ENCODE results near the gene ZFR2. TPM values are rescaled to one million over a fixed set of nuclear protein-coding genes. Genes with fewer than 3 reads are reported as not detected.

Gene ZFR2
- total RNA-seq, 1 experiment from 2014 or later: not detected

DNA sequence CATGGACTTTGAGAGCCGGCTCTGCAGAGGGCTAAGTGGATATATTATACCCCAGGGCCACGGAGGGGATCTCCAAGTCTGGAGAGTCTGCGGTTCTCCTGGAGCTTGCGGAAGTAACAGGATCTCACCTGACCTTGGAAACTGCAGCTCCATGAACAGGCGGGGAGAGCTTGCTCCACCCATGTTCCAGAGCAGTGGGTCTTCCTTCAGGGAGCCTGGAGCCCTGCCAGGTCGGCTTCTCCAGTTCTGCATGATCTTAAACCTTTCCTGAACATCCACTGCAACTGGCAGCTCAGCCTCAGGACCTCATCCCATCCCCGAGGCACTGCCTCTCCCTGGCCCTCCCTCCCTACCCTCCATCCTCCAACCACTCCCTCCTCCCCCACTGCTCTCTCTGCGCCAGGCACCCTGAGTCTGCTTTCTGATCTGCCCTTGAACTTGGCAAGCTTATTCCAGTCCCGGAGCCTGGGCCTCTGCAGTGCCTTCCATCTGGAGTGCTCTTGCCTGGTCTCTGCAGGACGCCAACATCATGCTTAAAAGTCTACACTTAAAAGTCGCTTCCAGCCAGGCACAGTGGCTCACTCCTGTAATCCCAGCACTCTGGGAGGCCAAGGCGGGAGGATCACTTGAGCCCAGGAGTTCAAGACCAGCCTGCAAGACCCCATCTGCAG is 24.8 kb upstream of the ZFR2 start:
- Mint-ChIP-seq H3K9me3 (ENCODE audit: low read depth, unreplicated experiment) (no peaks in the 10 kb centered on the region), H3K27ac (ENCODE audit: unreplicated experiment) (no peak overlapping the region), H3K27me3 (ENCODE audit: unreplicated experiment) (peaks cover 28% of the 10 kb centered on the region), H3K4me1 (ENCODE audit: low read depth, unreplicated experiment) (no peaks in the 10 kb centered on the region), H3K4me3 (ENCODE audit: low read depth, unreplicated experiment) (no peak overlapping the region), H3K36me3 (ENCODE audit: insufficient read depth, unreplicated experiment) (no peaks in the 10 kb centered on the region)
- CTCF ChIA-PET: interaction anchor here (0.7 kb wide), 1 partner anchor 106 kb away, joined by 3 read pairs; no protein-coding TSS in a partner anchor
- TF ChIP-seq, protein P1, sequence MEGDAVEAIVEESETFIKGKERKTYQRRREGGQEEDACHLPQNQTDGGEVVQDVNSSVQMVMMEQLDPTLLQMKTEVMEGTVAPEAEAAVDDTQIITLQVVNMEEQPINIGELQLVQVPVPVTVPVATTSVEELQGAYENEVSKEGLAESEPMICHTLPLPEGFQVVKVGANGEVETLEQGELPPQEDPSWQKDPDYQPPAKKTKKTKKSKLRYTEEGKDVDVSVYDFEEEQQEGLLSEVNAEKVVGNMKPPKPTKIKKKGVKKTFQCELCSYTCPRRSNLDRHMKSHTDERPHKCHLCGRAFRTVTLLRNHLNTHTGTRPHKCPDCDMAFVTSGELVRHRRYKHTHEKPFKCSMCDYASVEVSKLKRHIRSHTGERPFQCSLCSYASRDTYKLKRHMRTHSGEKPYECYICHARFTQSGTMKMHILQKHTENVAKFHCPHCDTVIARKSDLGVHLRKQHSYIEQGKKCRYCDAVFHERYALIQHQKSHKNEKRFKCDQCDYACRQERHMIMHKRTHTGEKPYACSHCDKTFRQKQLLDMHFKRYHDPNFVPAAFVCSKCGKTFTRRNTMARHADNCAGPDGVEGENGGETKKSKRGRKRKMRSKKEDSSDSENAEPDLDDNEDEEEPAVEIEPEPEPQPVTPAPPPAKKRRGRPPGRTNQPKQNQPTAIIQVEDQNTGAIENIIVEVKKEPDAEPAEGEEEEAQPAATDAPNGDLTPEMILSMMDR (IDR thresholded peaks at IDR 0.05; ENCODE audit: unreplicated experiment): no peak
- intact Hi-C loops (cut with micrococcal nuclease; ENCODE audit: unreplicated experiment): no loop called here
- no TSS peak for BruUV-seq (replicated peaks)
- DNase-seq: no peak

DNA sequence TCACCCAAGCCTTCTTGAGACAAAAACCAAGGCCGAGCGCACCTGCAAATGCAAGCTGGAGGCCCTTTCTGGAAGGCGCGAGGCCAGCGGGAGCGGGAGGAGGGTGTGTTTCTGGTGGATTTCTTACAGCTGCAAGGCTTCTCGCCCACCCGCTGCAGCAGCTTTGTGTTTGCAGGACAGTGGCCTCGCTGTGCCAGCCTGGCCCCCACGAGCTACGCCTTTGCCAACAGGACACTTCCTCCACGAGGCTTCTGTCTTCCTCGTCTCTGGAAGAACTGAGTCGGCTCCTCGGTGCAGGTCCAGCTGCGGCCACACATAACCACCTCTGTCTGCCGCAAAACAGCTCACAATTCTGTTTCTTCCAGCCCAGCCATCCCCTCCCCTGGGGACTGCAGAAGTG is 21.8 kb upstream of the ZFR2 start:
- H3K4me3 Mint-ChIP-seq (ENCODE audit: low read depth, unreplicated experiment): no peak overlapping the region
- no peak overlapping the region for H3K27ac Mint-ChIP-seq (ENCODE audit: unreplicated experiment)
- TF ChIP-seq, protein P1 (IDR thresholded peaks at IDR 0.05; ENCODE audit: unreplicated experiment): no peak
- no peaks in the 10 kb centered on the region for H3K4me1 Mint-ChIP-seq (ENCODE audit: low read depth, unreplicated experiment)
- H3K27me3 Mint-ChIP-seq (ENCODE audit: unreplicated experiment): peaks cover 14% of the 10 kb centered on the region
- intact Hi-C loops (cut with micrococcal nuclease; ENCODE audit: unreplicated experiment): no loop called here
- CTCF ChIA-PET: interaction anchor here (0.6 kb wide), 1 partner anchor 318 kb away, joined by 4 read pairs; no protein-coding TSS in a partner anchor
- H3K9me3 Mint-ChIP-seq (ENCODE audit: low read depth, unreplicated experiment): no peaks in the 10 kb centered on the region
- BruUV-seq (replicated peaks): no TSS peak
- no peaks in the 10 kb centered on the region for H3K36me3 Mint-ChIP-seq (ENCODE audit: insufficient read depth, unreplicated experiment)
- no peak for DNase-seq

DNA sequence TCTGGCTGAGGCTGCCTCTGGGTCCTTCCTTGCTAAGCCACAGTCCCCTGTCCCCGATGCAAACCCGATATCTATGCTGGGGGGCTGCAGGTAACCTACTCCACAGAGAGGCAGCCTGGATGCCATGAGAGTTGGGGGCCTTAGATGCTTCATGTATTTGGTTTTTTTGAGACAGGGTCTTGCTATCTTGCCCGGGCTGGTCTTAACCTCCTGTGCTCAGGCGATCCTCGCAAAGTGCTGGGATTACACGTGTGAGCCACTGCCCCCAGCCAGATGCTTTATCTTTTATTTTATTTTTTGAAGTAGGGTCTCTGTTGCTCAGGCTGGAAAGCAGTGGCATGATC is 13.2 kb upstream of the ZFR2 start:
- Mint-ChIP-seq H3K4me1 (ENCODE audit: low read depth, unreplicated experiment) (no peaks in the 10 kb centered on the region), H3K36me3 (ENCODE audit: insufficient read depth, unreplicated experiment) (no peaks in the 10 kb centered on the region), H3K4me3 (ENCODE audit: low read depth, unreplicated experiment) (no peak overlapping the region), H3K27ac (ENCODE audit: unreplicated experiment) (no peak overlapping the region), H3K27me3 (ENCODE audit: unreplicated experiment) (peaks cover 24% of the 10 kb centered on the region), H3K9me3 (ENCODE audit: low read depth, unreplicated experiment) (no peaks in the 10 kb centered on the region)
- CTCF ChIA-PET: interaction anchor here (1.2 kb wide), 1 partner anchor 106 kb away, joined by 3 read pairs; no protein-coding TSS in a partner anchor
- no peak for DNase-seq
- intact Hi-C loops (cut with micrococcal nuclease; ENCODE audit: unreplicated experiment): no loop called here
- TF ChIP-seq, protein P1 (IDR thresholded peaks at IDR 0.05; ENCODE audit: unreplicated experiment): no peak
- no TSS peak for BruUV-seq (replicated peaks)

DNA sequence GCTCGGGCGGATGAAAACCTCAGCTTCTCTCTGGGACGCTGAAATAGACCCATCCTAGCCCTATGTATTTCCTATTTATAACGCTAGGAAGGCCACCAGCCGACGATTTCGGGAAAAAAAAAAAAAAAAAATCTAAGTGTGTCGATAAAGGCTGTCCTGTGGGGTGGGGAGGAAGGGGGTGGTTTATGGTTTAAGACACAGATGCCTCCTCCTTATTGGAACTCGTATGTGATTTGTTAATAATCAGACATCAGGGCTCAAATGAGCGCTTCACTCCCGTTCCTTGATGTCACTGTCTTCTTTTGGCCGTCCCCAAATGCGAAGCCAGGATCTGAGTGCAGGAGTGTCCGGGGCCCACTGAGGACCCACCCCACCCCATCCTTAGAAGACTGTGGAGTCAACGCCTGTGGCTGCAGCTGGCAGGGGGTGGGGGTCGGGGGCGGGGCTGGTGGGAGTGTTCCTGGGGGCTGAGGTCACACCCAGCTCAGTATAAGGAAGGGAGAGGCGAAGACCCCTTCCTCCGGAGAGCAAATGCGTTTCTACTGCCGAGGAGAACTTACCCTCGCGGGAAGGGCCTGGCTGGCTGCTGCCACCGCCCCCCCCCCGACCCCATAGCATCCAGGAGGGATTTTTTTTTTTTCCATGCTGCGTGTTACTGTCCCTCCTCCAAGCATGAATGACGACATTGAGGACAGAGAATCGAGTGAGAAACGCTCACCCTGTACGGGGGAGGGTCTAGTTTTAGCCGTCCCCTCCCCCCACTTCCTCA is 12.6 kb upstream of the ZFR2 start:
- CTCF ChIA-PET: interaction anchor here (1.2 kb wide), 1 partner anchor 106 kb away, joined by 3 read pairs; no protein-coding TSS in a partner anchor
- no peak overlapping the region for H3K4me3 Mint-ChIP-seq (ENCODE audit: low read depth, unreplicated experiment)
- H3K9me3 Mint-ChIP-seq (ENCODE audit: low read depth, unreplicated experiment): no peaks in the 10 kb centered on the region
- DNase-seq: no peak
- BruUV-seq (replicated peaks): no TSS peak
- no peaks in the 10 kb centered on the region for H3K36me3 Mint-ChIP-seq (ENCODE audit: insufficient read depth, unreplicated experiment)
- peaks cover 24% of the 10 kb centered on the region for H3K27me3 Mint-ChIP-seq (ENCODE audit: unreplicated experiment)
- no peaks in the 10 kb centered on the region for H3K4me1 Mint-ChIP-seq (ENCODE audit: low read depth, unreplicated experiment)
- intact Hi-C loops (cut with micrococcal nuclease; ENCODE audit: unreplicated experiment): no loop called here
- no peak overlapping the region for H3K27ac Mint-ChIP-seq (ENCODE audit: unreplicated experiment)
- TF ChIP-seq, protein P1 (IDR thresholded peaks at IDR 0.05; ENCODE audit: unreplicated experiment): no peak

Measured in Calu3 (cell line).